Middle frontal gyrus (tissue), 1 donor: Measurements from ENCODE around the gene RBP4.
"Not testable (repeated sequence)": the region's sequence is repeated elsewhere in the genome, so short reads cannot be mapped to it uniquely, and the experiment has no call there.

Experiments
- DNase-seq: peaks from one replicate; pipeline ENCODE4 v3.0.0-alpha.2; 2015; ENCODE audit warnings: low spot score; ENCODE audit errors: extremely low spot score

RBP4 gene

DNA sequence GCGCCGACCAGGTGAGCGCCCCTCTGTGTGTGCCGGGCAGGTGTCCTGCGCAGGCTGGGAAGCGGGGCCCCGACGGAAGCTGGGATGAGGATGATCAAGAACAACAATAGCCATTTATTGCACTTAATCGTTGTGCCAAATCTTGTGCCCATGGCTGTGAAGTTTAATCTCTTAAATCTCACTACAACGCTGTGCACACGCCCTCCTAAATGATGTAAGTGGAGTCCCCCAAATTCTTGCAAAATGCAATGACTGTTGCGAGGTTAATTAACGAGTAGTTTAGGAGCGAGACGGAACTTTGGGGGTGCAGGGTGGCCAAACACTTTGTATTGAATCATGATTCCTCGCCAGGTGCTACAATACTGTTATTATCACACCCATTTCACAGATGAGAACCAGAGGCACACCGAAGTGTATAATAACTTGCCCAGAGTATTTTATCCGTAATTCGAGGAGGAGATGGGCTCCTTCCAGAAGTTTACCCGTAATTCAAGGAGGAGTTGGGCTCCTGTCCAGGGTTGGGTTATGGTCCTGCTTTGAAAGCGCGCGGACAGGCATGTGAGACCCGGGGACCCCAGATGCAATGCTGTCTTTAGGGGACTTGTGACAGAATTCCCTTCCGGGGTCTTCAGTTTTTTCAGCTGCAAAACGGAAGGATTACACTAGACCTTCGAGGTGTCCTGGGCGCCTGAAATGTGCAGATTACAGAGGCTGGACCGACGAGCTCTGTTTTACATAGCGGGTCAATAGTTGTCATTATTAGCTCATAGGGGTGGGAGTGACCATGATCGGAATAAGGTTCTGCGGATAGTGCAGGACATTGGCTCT, 33.5 kb downstream of the RBP4 start:
- DNase-seq, result no peak

GRCh38 chr10:93566435-93567276, 34.4 kb downstream of the RBP4 start, which contains the start of gene FFAR4:
Gene FFAR4 (plus strand): TSS chr10:93566665. CDS start chr10:93566721, 56 bp downstream.
- no peak for DNase-seq

GRCh38 chr10:93565446-93565845, 35.6 kb downstream of the RBP4 start:
- DNase-seq, result no peak

GRCh38 chr10:93560541-93560940, 40.5 kb downstream of the RBP4 start:
- no peak for DNase-seq

- DNase-seq, result no peak
Observed at GRCh38 chr10:93559490-93559889, 41.5 kb downstream of the RBP4 start.

DNA sequence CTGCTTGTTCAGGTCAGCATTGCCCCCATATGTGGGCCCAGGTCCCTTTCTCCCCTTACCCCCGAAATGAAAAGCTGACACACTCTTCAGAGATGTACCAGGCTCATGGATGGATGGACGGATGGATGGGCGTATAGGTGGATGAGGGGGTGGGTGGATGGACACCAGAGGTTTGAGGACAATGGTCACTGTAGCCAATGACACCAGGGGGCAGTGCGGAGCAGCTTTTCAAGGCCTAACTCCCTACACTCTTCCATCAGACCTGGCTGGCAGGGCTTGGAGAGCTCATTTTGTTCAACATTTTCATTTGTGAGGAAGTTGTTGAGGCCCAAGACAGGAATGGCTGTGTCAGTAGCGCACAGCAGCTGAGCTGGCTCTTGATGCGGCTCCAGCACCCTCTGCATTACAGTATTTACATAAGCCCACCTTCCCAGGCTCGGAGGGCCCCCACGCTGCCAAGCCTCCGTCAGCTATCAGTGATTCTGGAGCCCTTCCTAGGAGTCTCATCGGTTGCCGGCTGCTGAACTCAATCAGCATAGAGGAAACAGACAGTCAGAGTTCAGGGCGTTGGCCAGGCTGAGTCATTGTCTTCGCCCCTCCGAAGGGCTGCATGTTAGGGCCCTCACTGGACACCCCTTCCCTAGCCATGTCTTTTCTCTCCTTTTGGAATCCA, 46.1 kb downstream of the RBP4 start:
- no peak for DNase-seq

DNA sequence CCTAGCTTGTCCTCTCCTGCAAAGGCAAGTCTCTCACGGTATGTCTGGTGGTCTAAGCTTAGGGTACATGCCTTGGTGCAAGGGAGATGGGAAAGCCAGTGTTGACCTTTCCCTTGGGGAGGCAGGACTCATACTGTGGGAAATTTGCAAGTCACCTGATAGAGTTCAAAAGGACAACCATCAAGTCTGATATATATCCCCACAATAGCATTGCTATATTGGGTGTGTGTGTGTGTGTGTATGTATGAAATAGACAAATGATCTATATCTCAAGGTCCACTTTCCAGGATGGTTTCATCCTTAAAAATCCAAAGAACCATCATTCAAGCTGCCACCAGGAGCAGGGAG, 46.7 kb downstream of the RBP4 start:
- DNase-seq, result no peak

DNA sequence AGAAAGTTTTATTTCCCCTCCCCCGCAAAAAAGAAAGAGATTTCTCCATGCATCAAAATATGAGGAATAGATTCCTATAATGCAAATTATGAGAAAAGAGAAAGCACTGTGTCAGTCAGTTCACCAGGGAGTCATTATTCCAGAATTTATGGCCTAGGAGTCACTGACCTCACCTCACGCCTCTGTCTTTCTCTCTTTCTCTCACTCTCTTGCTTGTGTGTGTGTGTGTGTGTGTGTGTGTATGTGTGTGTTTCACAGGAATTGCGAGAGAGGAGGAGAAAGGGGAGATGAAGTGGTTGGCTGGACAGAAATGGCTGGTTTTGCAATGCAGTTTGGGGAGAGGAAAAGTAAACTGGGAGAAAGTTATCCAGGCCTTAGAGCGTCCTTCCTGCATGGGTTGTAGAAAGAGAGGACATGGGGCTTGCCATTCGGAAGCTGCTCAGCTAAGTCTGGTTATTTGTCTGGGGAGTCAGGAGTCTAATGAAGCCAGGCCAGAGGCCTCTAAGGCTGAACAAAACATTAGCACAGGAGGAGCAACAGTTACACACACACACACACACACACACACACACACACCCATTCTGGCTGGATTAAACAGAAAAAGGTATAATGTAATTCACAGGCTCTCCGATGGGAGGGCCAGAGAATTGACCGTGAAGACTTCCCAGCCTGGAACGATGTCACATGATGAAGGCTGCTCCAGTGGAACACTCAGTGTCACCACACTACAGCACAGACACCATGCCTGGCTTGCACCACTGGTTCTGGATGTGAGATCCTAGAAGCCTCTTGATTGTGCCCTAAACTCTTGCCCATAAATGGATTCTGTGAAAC, 47.3 kb downstream of the RBP4 start:
- no peak for DNase-seq

- DNase-seq, result no peak
Observed at GRCh38 chr10:93552780-93553179, 48.3 kb downstream of the RBP4 start.

GRCh38 chr10:93550606-93551005, 50.4 kb downstream of the RBP4 start:
- DNase-seq, result no peak

- no peak for DNase-seq
Observed at GRCh38 chr10:93548376-93549071, 52.5 kb downstream of the RBP4 start.

- no peak for DNase-seq
Observed at GRCh38 chr10:93547522-93547921, 53.5 kb downstream of the RBP4 start.

GRCh38 chr10:93546995-93547394, 54.0 kb downstream of the RBP4 start:
- DNase-seq, result not testable (repeated sequence)

GRCh38 chr10:93542358-93542791, 58.7 kb downstream of the RBP4 start:
- DNase-seq, result no peak
